Measurements from ENCODE around the gene PPM1H.

PPM1H gene

DNA sequence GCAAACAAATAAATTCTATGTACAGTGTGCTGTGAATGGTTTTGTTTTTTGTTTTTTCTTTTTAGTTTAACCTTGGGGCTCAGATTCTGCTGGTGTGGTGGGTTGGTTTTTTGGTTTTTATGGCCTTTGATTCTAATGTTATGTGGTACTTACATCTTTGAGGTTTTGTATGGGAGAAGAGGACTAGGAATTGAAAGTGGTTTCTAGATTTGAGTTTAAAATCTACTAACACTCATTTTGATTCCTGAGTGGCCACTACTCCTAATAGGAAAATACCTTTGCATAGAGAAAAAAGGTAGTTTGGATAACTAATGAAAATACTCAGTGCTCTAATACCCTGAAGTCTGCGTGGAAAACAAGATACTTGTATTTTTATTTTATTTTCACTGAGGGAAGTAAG, 330.6 kb downstream of the PPM1H start:
- no peak for DNase-seq (ENCODE audit: extremely low spot score)
- ChIA-PET POLR2A (interaction anchor here (2.0 to 2.1 kb wide), 2 partner anchors 11 to 138 kb away, joined by 9 to 10 read pairs; partner anchors contain the start of gene MON2), CTCF (interaction anchor here (1.7 to 2.1 kb wide), 2 partner anchors 11 kb away, joined by 4 to 11 read pairs; no protein-coding TSS in a partner anchor)
- TF ChIP-seq, protein P1, sequence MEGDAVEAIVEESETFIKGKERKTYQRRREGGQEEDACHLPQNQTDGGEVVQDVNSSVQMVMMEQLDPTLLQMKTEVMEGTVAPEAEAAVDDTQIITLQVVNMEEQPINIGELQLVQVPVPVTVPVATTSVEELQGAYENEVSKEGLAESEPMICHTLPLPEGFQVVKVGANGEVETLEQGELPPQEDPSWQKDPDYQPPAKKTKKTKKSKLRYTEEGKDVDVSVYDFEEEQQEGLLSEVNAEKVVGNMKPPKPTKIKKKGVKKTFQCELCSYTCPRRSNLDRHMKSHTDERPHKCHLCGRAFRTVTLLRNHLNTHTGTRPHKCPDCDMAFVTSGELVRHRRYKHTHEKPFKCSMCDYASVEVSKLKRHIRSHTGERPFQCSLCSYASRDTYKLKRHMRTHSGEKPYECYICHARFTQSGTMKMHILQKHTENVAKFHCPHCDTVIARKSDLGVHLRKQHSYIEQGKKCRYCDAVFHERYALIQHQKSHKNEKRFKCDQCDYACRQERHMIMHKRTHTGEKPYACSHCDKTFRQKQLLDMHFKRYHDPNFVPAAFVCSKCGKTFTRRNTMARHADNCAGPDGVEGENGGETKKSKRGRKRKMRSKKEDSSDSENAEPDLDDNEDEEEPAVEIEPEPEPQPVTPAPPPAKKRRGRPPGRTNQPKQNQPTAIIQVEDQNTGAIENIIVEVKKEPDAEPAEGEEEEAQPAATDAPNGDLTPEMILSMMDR (IDR thresholded peaks at IDR 0.05; ENCODE audit: control extremely low read depth, extremely low read depth, low read depth, missing control alignments): no peak

DNA sequence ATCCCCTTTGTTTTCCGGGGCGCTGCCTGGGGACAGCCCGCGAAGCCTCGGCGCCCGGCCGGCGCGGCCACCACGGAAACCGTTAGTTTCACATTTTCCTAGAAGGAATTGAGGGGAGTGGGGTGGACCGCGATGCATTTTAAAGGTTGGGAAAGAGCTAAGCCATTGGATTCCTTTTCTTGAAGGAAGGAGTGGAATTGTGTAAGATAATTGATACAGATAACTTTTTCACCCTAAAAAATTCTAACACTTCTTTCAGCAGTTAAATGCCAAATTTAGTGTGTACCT, 331.2 kb downstream of the PPM1H start:
- TF ChIP-seq, protein P1 (IDR thresholded peaks at IDR 0.05; ENCODE audit: control extremely low read depth, extremely low read depth, low read depth, missing control alignments): no peak
- ChIA-PET CTCF (interaction anchor here (1.1 to 2.5 kb wide), 7 partner anchors 10 to 196 kb away, joined by 3 to 11 read pairs (median 4); no protein-coding TSS in a partner anchor), POLR2A (interaction anchor here (1.1 to 2.1 kb wide), 4 partner anchors 9 to 344 kb away, joined by 3 to 10 read pairs (median 6); partner anchors contain the start of genes MON2 and USP15)
- DNase-seq (ENCODE audit: extremely low spot score): no peak

DNA sequence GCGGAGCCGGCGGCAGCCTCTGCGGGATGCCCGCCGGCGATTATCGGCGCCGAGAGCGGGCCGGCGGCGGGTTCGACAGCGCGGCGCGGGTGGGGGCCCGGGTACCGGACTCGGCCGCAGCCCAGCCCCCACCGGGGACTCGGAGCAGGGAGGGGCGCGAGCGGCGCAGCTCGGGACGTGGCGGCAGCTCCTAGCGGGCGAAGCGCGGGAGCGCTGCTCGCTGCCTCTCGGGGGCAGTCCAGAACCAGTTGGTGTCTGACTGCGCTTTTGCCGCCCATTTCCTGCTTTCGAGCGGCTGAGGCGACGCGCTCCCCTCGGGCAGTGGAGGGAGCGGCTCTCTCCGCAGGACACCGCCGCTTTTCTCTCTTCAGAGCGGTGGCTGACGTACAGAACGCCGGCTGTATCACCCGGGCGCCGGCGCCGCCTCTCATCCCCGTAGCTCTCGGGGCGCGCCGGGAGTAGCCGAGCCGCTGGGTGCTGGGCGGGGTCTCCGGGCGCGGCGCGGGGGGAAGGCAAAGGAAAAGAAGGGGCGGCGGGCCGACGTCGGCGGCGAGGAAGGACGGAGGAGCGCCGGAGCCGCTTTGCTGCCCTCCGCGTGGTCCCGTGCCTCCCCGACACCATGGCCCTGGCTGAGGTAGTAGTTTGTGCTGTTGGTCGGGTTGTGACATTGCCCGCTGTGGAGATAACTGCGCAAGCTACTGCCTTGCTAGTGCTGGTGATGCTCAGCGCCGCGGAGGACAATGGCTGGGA, 331.7 kb downstream of the PPM1H start:
- POLR2A ChIA-PET: interaction anchor here (0.8 to 2.1 kb wide), 7 partner anchors 9 to 344 kb away, joined by 3 to 10 read pairs (median 4); partner anchors contain the start of genes MON2 and USP15
- DNase-seq (ENCODE audit: extremely low spot score): peak; percentile 82
- CTCF ChIA-PET: interaction anchor here (0.9 to 2.5 kb wide), 10 partner anchors 10 to 196 kb away, joined by 3 to 11 read pairs (median 4); no protein-coding TSS in a partner anchor

DNA sequence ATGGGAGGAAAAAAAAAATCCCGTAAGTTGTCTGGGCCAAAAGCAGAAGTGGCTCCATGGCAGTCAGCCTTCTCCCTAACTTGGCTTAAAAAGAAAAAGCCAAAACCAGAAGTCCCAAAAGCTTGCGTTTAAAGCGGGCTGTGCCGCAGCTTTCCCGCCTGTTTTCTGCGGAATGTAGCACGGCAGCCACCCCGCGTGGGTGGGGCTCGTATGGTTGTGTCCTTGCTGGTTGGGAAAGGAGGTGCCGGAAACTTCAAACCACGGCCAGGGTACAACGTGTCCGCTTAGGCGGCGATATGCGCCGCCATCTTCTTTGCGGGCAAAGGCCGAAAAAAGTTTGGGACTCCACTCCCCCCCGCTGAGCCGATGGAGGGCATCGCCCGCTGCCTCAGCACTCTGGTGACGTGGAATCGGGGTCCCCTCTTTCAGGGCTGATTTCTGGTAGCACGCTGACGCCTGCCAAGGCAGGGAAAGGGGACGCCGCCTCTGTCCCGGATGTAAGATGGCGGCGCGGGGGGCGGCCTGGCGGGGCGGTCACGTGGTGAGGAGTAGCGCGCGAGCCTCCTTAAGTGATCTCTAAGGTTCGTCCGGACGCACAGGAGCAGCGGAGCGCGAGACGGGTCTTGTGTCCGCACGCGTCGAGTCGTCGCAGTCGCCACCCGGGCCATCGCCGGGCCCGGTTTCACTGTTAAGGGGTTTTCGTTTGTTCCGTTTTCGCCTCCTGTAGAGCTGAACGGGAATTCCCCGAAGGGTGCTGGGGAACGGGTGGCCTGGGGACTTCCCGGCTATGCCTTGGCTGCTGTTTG, 332.5 kb downstream of the PPM1H start:
- TF ChIP-seq, protein P1 (IDR thresholded peaks at IDR 0.05; ENCODE audit: control extremely low read depth, extremely low read depth, low read depth, missing control alignments): no peak
- CTCF ChIA-PET: interaction anchor here (0.9 to 2.5 kb wide), 9 partner anchors 9 to 197 kb away, joined by 3 to 11 read pairs (median 4); no protein-coding TSS in a partner anchor

More for the DNA sequence above, 331.7 kb downstream of the PPM1H start:
- TF ChIP-seq, protein P1 (IDR thresholded peaks at IDR 0.05; ENCODE audit: control extremely low read depth, extremely low read depth, low read depth, missing control alignments): peak; percentile 48

DNA sequence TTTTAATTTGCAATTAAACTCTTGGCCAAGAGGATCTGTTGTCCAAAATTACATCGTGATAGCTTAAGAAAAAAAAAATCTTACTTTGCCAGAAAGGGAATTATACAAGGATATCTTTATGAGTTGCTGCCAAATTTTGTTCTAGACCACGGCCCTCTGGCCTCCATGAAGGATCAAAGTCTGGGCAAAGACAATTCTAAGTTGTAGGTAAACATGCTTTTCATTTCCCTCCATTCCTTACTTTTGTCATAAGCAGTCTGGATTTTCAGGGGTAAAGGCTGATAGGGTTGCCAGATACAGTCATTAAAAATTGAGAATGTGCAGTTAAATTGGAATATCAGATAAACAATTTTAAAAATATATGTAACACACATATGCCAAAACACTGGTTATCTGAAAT, 333.2 kb downstream of the PPM1H start:
- TF ChIP-seq, protein P1 (IDR thresholded peaks at IDR 0.05; ENCODE audit: control extremely low read depth, extremely low read depth, low read depth, missing control alignments): no peak
- ChIA-PET CTCF (interaction anchor here (1.1 to 2.5 kb wide), 2 partner anchors 20 to 193 kb away, joined by 3 to 10 read pairs; no protein-coding TSS in a partner anchor), POLR2A (no interaction called here)
- DNase-seq (ENCODE audit: extremely low spot score): no peak

More for the DNA sequence above, 332.5 kb downstream of the PPM1H start:
- POLR2A ChIA-PET: interaction anchor here (0.8 to 2.1 kb wide), 6 partner anchors 8 to 173 kb away, joined by 3 to 10 read pairs (median 4); partner anchors contain the start of gene MON2
- peak; percentile 87 for DNase-seq (ENCODE audit: extremely low spot score)

DNA sequence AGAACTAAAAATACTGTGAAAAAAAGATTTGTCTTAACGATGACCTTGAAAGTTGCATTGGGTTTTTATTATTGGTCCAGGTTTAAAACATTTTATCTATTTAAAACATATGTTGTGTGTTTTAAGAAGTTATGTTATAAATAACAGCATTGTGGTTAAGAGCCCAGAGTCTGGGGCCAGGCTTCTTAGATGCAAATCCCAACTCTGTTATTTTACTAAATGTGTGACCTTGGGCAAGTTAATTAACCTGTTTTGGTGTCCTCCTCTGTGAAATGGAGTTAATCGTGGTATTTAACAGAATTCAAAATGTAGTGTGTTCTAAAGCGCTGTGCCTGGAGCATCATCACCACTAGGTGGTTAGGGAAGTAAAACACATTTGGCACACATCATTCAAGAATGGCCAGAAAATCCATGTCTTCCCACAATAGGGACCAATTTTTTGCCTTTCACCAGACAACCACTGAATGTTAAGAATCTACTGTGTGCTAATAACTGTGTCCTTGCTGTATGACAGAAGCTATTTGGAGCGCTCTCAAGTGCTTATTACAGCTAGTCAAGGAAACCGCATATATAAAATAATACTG, 335.0 kb downstream of the PPM1H start:
- ChIA-PET CTCF (interaction anchor here (0.7 to 1.3 kb wide), 2 partner anchors 18 to 213 kb away, joined by 3 read pairs; no protein-coding TSS in a partner anchor), POLR2A (no interaction called here)
- no peak for DNase-seq (ENCODE audit: extremely low spot score)
- TF ChIP-seq, protein P1 (IDR thresholded peaks at IDR 0.05; ENCODE audit: control extremely low read depth, extremely low read depth, low read depth, missing control alignments): no peak
